EL (cell line): ENCODE results near the gene PMFBP1.

Experiments
- DNase-seq: peaks from one replicate; pipeline ENCODE4 v3.0.0-alpha.2; 2016

PMFBP1 gene

DNA sequence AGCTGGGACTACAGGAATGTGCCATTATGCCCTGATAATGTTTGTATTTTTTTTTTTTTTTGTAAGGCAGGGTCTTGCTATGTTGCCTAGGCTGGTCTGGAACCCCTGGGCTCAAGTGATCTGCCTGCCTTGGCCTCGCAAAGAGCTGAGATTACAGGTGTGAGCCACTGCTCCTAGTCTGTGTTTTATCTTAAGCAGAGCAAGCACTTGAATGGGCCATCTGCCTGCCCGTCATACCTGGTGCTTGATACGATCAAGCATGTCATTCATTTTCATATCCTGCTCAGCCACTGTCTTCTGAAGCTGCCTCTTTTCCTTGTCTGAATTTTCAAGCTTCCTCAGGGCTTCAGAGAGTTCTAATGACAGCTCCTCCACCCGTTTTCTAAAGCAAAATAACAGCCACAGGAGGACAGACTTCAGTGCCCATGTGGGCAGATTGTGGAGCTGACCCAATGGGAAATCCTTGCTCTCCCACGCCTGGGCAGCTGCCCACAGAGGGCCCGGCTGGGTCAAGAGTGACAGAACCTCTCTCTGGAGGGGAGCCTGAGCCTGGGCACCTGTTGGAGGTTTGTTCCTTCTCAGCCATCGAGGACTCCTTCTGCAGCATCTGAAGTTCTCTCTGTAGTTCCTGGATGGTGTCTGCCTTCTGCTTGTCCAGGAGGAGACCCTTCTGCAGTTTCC lies 41.8 kb downstream of the PMFBP1 start:
- no peak for DNase-seq

DNA sequence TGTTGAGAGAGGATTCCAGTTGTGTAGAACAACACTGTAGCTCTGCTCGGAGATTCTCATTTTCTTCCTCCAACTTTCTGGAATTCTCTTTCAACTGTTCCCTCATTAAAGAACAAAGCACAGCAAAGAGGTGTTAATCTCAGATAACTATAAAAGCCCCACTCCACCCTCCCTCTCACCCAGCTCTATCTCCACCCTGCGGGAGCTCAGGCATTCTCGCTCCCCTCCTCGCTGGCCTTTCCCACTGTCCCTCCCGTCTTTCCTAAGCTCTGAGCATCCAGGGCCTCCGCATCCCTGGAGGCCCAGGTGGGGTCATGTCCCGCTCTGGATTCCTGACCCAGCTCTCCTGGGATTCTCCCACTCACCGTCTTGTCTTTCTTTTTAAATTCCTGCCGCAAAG lies 43.3 kb downstream of the PMFBP1 start:
- no peak for DNase-seq

DNA sequence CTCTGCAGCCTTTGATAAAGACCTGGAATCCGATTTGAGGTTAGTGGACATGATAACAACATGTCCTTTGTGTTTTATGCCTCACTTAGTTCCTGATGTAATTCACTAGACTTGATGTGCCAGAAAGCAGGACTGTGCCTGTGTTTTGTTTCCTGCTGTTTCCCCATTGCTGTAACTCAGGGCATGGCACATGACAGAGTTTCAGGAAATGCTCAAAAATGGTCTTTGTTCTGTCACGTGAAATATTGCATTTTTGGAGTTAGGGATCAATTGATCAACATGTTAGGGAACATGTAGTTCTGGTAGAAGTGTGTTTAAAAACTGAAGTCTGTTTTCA lies 45.6 kb downstream of the PMFBP1 start:
- DNase-seq: no peak

DNA sequence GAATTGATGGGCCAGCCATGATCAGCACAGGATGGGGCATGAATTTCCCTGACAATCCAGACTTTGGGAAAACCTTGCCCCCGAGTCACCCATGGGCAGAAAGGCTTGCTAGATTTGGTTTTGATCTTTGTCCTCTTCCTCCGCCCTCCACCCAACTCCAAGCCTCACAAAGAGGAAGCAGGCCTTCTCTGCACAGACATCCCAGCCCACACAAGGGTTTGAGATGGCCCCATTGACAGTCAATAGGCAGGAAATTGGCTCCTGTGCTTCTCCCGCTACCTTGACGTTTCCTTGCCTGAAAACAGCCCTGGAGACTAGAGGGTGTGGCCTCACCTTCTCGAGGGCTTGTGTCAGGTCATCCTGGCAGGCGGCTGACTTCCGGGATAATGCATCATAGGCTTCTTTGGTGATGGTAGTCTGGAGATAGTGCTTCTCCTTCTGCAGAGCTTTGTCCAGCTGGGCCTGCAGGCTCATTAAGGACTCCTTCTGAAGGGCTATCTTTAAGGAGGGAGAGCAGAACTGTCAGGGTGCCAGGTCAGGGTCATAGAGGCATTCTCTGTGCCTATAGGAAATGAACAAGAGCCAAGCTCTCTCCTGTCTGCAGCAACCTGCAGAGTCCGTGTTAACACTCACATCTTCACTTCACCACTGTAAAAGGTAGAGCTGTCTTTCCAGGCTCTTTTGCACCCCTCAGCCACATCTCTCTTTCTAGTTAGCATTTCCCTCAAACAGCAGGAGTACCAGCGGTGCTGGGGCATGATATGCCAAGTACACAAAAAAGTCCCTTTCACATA lies 46.1 kb downstream of the PMFBP1 start:
- no peak for DNase-seq

DNA sequence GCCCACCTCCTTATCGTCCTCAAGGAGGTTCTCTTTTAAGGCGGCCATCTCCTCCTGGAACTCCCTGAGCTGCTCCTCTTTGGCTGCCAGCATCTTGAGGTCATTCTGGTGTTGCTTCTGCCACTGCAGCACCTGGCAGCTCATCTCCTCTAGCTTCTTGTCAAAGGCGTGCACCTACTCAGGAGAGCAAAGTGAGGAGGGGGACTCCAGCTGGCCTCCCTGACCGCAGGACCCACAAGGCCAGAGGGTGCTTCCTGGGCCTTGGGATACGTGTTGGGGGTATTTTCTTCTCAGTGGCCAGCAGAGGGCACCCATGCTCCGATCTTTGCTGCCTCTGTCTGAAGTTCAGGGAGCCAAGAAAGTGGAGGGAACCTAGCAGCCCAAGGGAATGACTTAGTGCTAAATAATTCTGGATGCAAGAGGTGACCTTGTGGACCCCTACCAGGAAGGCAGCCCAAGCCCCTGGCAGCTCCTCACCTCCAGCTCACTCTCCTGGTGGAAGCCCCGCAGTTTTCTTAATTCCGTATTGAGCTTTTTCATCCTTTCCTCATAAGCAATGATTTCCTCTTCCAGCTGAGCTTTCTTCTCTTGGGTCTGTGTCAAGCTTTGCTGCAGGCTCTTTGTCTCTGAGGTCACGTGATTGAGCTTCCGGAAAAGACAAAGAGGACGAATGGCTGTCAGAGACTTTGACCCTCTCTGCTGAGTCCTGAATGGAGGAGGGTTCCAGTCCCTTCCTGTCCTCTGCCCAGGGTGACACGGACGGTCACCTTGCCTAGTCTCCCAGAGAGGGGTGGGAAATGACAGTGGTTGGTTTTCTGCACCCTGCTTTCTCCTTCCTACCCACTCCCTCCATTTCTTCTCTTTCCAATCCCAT lies 47.0 kb downstream of the PMFBP1 start:
- peak; percentile 76 for DNase-seq

DNA sequence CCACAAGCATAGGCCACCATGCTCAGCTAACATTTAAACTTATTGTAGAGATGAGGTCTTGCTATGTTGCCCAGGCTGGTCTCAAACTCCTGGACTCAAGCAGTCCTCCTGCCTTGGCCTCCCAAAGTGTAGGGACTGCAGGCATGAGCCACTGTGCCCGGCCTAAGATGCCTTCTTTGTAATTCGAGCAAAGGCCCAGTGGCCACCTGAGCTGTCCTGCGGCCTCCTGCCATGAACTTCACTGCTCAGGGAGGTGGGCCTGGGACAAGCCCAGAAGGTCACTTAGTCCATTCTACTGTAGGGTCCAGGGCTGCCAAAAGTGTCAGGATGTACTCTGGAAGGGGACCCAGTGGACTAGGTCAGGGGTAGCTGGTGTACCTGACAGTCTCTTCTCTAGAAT lies 47.8 kb downstream of the PMFBP1 start:
- no peak for DNase-seq

DNA sequence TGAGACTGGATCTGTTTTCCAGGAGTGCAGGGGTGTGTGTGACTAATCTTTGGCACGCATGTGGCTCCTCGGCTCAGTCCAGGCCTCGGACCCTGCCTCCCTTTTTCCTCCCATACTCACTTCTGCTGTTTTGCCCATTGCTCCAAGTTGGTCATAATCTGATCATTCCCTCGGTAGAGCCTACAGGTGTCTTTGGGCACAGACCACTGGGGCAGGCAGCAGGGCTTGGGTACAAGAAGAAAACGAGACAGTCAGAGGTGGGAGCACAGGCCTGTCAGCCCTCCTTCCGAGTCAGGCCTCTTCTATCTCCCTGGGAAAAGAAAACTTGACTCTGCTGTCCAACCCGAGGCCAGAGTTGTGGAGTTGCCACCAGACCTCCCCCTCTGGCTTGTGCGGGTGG lies 48.5 kb downstream of the PMFBP1 start:
- no peak for DNase-seq

DNA sequence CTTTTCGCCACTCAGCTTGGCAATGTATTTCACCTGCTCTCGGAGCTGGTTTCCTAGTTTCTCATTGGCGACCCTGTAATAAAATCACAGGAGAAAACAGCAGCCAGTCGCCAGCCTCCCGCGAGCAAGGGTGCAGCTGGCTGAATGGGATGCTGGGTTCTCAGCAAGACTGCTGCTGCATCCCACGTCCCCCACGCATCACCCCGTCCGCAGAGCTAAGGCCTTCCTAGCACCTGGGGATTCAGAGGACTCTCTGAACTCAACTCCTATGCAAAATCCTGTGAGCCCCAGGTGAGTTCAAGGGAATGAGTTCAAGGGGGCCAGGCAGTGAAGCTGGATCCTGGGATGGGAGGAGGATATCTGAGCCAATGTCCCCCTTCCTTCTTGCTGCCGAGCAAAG lies 49.0 kb downstream of the PMFBP1 start:
- no peak for DNase-seq

DNA sequence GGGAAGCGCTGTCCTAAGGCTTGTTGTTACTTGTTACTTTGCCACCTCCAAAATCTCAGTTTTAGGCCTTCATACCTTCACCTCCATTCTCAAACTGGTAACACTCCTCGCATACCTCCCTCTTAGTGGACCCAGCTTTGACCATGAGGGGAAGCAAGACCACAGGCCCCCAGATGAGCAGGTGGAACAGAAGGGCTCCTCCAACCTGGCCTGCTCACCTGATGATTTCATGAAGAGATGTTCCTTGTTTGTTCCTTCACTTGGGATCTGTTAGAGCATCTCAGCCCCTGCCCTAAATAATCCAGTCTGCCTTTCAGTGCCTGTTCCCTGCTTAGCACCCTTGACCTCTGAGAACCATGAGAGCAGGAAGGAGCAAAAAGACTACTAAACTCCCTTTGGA lies 49.6 kb downstream of the PMFBP1 start:
- no peak for DNase-seq

DNA sequence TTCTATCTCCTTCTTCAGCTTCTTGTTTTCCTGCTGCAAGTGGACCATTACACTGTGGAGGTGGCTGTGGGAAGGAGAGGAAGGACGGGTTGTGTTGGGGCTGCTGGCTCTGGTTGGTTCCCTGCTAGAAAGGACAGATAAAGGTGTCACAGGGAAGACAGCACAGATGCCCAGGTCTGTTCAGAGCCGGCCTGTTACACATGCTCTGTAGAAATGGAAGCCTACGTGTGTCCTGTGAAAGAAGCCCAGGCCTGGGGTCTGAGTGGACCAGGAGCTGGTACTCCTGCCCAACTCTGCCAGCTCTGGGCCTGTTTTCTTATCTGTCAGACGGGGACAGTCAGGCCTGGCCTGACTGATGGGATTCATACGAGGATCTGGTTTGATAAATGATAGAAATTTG lies 51.9 kb downstream of the PMFBP1 start:
- no peak for DNase-seq

DNA sequence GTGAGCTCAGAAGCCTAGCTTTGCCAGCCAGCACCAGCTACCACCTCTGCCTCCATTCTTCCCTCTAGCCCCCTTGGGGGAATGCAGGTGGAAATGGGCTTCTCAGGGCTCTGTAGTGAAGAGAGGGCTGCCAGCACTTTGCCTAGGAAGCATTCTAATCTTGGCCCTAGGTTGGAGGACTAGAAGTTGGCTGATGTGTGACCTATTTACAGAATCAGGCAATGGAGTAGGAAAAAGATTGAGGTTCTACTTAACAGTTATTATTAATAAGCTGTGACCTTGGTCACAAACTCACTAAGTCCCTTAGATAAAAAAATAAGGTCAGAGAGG lies 58.4 kb downstream of the PMFBP1 start:
- no peak for DNase-seq

DNA sequence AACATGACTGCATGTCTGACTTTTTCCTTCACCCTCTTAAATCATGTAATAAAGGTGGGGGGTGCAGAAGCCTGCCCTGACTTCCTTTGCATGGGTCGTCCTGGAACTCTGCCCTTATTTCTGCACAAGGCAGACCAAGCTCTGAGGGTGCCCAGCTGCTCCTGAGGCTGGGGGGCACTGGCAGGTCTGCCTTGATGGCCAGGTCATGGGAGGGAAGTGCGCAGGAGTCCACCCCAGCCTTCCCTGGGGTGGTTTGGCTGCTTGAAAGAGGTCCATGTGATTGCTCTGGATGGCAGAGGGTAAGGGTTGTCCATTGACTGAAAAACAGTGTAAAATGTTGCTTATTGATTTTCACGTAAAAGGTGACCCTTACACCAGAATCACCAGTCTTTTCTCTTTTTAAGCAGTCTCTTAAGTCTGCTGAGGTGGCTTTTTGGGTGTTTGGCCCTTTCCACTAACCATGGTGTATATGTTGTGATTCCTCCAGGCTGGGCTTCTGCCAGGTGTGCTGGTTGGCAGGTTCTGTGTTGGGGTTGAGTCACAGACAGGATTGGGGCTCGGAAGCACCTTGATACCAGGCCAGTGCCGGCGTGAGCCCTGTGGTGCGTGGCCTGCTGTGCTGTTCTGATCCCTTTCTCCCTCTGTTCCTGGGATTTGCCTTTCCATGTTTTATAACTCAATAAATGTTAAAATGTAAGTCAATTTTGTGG lies 58.9 kb downstream of the PMFBP1 start:
- DNase-seq: no peak

DNA sequence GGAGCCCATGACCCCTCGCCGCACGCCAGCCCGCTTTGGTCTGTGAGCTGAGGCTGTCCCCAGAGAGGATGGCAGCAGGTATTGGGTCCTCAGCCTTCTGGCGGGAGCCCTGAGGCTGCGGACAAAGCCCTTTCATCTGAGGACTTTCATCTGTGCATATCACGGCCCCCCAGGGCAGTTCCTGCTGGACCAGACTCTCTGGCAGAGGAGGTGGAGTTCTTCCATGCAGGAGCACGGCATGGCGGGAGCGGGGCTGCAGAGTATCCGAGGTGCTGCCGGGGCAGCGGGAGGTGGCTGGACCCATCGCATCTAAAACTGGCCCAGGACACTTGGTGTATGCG lies 59.5 kb downstream of the PMFBP1 start:
- no peak for DNase-seq

DNA sequence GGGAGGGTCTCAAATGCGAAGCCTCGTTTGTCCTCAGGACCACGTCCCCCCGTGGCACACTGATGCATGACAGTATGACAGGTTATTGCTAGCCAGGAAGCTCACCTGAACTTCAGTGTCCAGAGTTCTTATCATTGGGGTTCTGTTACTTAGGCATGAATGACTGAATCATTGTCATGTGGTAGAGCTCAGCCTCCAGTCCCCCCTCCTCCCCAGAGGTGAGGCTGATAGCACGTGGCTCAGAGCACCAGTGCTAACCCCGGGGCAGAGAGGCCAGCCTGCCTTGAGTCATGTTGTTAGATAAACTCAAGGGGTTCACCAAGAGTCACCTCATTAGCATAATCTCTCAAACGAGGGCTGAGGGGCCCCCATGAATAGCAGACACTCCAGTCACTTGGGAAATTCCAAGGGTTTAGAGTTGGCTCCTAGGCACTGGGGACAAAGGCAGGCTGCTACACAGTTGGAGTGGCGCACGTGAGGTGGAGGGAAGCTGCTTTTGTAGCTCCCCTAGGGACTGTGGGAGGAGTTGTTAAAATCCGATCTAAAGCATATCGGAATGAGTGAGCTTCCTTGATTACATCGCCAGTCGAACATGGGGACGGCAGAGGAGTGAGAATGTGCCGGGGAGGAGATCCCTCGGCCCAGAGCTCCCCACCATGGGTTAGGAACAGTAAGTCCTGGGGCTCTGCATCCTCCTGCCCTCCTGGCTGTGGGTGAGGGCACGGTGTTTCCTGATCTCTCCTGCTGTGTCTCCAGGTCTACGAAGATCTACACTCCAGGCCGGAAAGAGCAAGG lies 60.1 kb downstream of the PMFBP1 start:
- DNase-seq: no peak

DNA sequence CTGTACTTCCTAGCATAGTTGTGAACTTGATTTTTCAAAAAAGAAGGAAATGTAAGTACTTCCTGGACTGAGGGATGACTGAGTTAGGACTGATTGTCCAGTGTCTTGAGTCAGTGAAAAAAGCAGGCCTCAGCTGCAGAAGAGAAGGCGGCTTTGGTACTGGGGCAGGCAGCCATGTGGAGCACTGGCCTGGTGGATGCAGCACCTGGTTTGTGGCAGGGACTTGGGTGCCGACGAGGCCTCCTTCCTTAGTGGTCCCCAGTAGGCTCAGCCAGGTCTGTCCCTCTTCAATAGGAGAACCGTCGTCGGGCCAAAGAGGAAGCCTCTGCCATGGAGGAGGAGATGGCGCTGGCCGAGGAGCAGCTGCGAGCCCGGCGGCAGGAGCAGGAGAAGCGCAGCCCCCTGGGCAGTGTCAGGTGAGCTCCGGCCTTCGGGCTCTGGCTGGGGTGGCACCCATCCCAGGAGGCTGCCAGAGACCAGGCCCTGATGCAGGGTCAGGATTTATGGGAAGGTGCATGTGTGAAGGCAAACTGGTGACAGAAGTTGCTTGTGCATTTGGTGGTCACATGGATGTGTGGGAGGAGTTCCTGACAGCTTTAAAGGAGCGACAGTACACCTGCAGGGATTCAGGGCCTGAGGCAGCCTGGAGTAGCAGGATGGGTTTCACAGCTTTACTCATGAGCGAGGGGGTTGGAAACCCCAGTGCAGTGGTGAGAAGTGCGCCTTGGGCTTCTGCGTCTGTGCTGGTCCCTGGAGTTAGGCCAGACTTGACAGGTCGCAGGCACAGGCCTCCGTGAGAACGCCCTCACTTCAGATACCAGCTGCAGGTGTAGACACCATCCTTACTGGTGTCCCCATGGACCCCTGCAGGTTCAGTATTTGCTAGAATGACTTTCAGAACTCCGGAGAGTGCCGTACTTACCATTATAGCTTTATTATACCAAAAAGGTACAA lies 61.0 kb downstream of the PMFBP1 start:
- no peak for DNase-seq

DNA sequence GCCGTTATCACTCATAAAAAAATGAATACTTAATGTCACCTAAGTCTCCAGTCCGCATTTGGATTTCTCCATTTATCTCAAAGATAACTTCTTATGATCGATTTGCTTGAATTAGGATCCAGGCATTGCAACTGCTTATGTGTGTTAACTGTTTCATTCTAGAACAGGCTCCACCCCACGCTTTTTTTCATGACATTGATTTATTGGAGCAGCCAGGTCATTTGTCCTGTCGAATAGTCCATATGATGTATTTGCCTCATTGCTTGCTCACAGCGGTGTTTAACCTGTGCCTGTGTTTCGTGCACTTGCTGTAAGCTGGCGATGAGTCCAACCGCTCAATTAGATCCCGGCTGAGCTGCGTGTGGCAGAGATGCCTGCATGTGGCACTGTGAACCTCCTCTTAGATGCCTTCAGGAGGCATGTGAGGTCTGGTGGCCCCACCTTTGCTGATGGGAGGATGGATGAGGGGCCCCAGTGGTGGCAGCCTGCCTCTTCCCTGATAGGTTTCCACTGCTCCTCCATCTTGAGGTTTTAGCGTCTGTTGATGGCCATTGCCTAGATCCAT lies 61.9 kb downstream of the PMFBP1 start:
- DNase-seq: no peak

DNA sequence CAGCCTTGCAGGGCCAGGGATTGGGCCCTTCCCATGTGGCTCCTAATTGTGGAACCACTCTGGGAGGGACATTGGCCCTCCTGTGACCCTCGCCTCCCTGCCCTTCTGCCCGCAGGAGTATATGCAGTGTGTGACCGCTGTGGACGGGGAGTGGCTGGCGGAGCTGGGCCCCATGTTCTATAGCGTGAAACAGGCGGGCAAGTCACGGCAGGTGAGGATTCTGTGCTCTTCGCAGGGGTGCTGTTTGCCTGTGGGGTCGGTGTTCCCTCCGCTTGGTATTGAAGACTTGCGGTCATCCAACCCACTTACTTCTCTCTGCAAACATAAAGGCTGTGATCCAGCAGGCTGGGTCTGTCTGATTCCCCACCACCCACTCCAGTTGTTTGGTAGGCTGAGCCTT lies 62.7 kb downstream of the PMFBP1 start:
- no peak for DNase-seq

DNA sequence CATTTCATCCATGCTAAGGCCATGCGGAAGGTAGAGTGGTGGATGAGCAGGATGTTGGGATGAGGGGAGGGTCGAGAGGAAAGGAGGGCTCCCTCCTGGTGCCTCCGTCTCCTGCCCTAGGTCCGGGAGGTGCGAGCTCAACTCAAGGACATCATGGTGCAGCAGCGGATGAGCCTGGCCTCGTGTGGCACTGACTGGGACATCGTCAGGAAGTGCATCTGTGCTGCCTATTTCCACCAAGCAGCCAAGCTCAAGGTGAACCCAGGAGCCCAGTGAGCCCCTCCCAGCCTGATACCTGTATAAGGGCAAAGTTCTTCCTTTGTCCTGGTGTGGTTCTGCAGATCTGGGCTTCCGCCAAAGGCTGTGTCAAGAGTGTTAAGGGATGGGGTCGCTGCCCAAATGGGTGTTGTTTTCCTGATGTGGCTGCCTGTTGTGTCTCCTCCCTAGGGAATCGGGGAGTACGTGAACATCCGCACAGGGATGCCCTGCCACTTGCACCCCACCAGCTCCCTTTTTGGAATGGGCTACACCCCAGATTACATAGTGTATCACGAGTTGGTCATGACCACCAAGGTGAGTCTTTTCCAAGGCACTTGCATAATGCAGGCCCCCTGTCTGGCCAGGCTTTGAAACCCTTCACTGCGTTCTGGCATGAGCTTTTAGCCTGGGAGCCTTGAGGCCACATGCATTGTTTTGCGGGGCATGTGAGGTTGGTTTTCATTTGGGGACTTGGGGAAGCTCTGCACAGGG lies 63.4 kb downstream of the PMFBP1 start:
- no peak for DNase-seq

DNA sequence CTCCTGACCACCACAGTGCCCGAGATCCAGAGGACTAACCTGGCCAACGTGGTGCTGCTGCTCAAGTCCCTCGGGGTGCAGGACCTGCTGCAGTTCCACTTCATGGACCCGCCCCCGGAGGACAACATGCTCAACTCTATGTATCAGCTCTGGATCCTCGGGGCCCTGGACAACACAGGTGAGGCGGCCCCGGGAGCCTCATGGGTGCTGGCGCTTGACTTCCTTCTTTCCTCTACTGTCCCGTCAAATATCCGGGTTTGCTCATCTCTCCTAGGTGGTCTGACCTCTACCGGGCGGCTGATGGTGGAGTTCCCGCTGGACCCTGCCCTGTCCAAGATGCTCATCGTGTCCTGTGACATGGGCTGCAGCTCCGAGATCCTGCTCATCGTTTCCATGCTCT lies 64.6 kb downstream of the PMFBP1 start:
- DNase-seq: no peak

DNA sequence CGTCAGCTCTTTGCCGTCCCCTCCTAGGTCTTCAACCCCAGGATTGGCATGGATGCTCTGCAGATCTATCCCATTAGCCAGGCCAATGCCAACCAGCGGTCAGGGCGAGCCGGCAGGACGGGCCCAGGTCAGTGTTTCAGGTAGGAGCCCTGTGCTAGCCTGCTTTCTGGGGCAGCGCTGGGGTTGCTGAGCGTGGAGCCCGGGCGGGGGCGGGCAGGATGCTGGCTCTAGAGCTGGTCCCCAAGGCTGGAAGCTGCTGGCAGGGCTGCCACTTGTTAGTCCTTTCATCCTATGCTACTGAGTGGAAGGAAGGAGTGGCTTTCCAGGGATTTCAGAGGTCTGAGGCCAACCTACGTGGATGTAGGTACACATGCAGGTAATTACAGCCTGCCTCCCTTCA lies 66.0 kb downstream of the PMFBP1 start:
- no peak for DNase-seq
